Tibial artery (tissue), 4 donors: ENCODE results near the gene NEFH.

ENCODE experiments used
- DNase-seq, 2 donors: peaks; one replicate each; pipeline ENCODE4 v3.0.0-alpha.2; 2019
- H3K27ac ChIP-seq, 2 donors: fragments of 200-600 bp; sonication (generic) in 1 of 2; 1 replicate in 1 of 2; 2 replicates in 1 of 2; pipeline ENCODE4 v1.5.1; 2018 to 2019; ENCODE audit warnings: mild to moderate bottlenecking in 1 of 2
- H3K27me3 ChIP-seq, 2 donors: fragments of 200-600 bp; sonication (generic) in 1 of 2; one replicate each; pipeline versions ENCODE4 v1.5.1 to v1.6.0; 2016 to 2019
- H3K36me3 ChIP-seq, 3 donors: fragments of 200-600 bp; sonication (generic) in 2 of 3; one replicate each; pipeline ENCODE4 v1.5.1; 2016 to 2019; ENCODE audit warnings: mild to moderate bottlenecking in 2 of 3
- H3K4me1 ChIP-seq, 4 donors: fragments of 200-600 bp; sonication (generic) in 2 of 4; 1 replicate in 3 of 4; 2 replicates in 1 of 4; pipeline ENCODE4 v1.5.1; 2016 to 2019
- H3K4me3 ChIP-seq, 2 donors: fragments of 200-600 bp; sonication (generic) in 1 of 2; 1 replicate in 1 of 2; 2 replicates in 1 of 2; pipeline ENCODE4 v1.5.1; 2018 to 2019; ENCODE audit warnings: mild to moderate bottlenecking in 2 of 2
- H3K9me3 ChIP-seq, 3 donors: fragments of 200-600 bp; sonication (generic) in 1 of 3; one replicate each; pipeline ENCODE4 v1.5.1; 2016 to 2019
- CTCF ChIP-seq, 2 experiments: fragments of 200-600 bp in 1 of 2; fragments of 450-650 bp in 1 of 2; IDR thresholded peaks; one replicate each; pipeline ENCODE4 v1.5.1; 2017 to 2019; ENCODE audit warnings: antibody characterized with exemption in 2 of 2, mild to moderate bottlenecking in 1 of 2, moderate library complexity in 1 of 2
- intact Hi-C: fragments of 100-400 bp; cut with DNase I; formaldehyde crosslinking; loops from one replicate; pipeline ENCODE4 v1.15.0; 2023; ENCODE audit warnings: low total_unique reads

NEFH gene

GRCh38 chr22:29530716-29531115, 50.7 kb downstream of the NEFH start:
- no peak overlapping the region for H3K27ac ChIP-seq
- no peak overlapping the region for H3K4me3 ChIP-seq
- no peak for DNase-seq
- no peaks in the 10 kb centered on the region for H3K27me3 ChIP-seq
- peaks cover 87 to 100% (median 95%) of the 10 kb centered on the region in 3 donors for H3K36me3 ChIP-seq
- no peak for TF ChIP-seq CTCF (IDR thresholded peaks at IDR 0.05)
- intact Hi-C loops: no loop called here
- H3K4me1 ChIP-seq: no peaks in the 10 kb centered on the region
- no peaks in the 10 kb centered on the region for H3K9me3 ChIP-seq

- no peak overlapping the region for H3K27ac ChIP-seq
- H3K4me3 ChIP-seq: no peak overlapping the region
- peaks cover 92 to 100% (median 96%) of the 10 kb centered on the region in 3 donors for H3K36me3 ChIP-seq
- no peak for TF ChIP-seq CTCF (IDR thresholded peaks at IDR 0.05)
- H3K4me1 ChIP-seq: no peaks in the 10 kb centered on the region
- DNase-seq: no peak
- intact Hi-C loops: no loop called here
- no peaks in the 10 kb centered on the region for H3K9me3 ChIP-seq
- no peaks in the 10 kb centered on the region for H3K27me3 ChIP-seq
These were observed 51.4 kb downstream of the NEFH start for GRCh38 chr22:29531419-29531818.

GRCh38 chr22:29536411-29536810, 56.4 kb downstream of the NEFH start:
- peaks cover 84 to 99% (median 92%) of the 10 kb centered on the region in 3 donors for H3K36me3 ChIP-seq

GRCh38 chr22:29539105-29539504, 59.1 kb downstream of the NEFH start:
- Histone ChIP-seq H3K27me3 (no peaks in the 10 kb centered on the region), H3K27ac (no peak overlapping the region), H3K4me1 (no peaks in the 10 kb centered on the region), H3K4me3 (no peak overlapping the region), H3K9me3 (no peaks in the 10 kb centered on the region), H3K36me3 (peaks cover 72 to 95% (median 80%) of the 10 kb centered on the region in 3 donors)
- TF ChIP-seq CTCF (IDR thresholded peaks at IDR 0.05): no peak
- DNase-seq: no peak
- intact Hi-C loops: no loop called here

More at GRCh38 chr22:29536411-29536810, 56.4 kb downstream of the NEFH start:
- no peak for TF ChIP-seq CTCF (IDR thresholded peaks at IDR 0.05)
- H3K27me3 ChIP-seq: no peaks in the 10 kb centered on the region
- no peak for DNase-seq
- no peak overlapping the region for H3K4me3 ChIP-seq
- H3K27ac ChIP-seq: no peak overlapping the region
- H3K9me3 ChIP-seq: no peaks in the 10 kb centered on the region
- no peaks in the 10 kb centered on the region for H3K4me1 ChIP-seq
- intact Hi-C loops: no loop called here
